PC-3 (cell line): ENCODE results near the gene SLC7A7.

ENCODE experiments used
- EZH2 ChIP-seq: fragments of 300-600 bp; sonication (generic); IDR thresholded peaks from one replicate; pipeline ENCODE4 v1.6.1; 2017; ENCODE audit warnings: antibody characterized with exemption, mild to moderate bottlenecking, low read length; ENCODE audit not compliant: unreplicated experiment
- TF ChIP-seq, protein P1 (sequence below): fragments of 300-600 bp; sonication (generic); conservative IDR thresholded peaks from 2 replicates; pipeline ENCODE4 v1.5.1; 2017; ENCODE audit warnings: antibody characterized with exemption, low read depth, mild to moderate bottlenecking, low read length

DNA sequence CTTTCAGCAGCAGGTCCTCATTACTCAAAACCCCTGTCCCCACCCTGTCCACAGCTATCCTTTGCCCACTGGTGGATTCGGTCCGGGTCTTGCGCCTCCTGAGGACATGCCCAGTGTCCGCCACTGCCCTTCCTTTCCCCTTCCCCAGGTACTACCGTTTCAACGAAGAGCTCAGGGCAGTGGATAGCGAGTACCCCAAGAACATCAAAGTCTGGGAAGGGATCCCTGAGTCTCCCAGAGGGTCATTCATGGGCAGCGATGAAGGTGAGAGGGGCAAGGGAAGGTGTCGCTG is 29.8 kb upstream of the SLC7A7 start:
- TF ChIP-seq, protein P1, sequence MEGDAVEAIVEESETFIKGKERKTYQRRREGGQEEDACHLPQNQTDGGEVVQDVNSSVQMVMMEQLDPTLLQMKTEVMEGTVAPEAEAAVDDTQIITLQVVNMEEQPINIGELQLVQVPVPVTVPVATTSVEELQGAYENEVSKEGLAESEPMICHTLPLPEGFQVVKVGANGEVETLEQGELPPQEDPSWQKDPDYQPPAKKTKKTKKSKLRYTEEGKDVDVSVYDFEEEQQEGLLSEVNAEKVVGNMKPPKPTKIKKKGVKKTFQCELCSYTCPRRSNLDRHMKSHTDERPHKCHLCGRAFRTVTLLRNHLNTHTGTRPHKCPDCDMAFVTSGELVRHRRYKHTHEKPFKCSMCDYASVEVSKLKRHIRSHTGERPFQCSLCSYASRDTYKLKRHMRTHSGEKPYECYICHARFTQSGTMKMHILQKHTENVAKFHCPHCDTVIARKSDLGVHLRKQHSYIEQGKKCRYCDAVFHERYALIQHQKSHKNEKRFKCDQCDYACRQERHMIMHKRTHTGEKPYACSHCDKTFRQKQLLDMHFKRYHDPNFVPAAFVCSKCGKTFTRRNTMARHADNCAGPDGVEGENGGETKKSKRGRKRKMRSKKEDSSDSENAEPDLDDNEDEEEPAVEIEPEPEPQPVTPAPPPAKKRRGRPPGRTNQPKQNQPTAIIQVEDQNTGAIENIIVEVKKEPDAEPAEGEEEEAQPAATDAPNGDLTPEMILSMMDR: no peak
- no peak for TF ChIP-seq EZH2
